ENCODE measurements around the gene CCDC33. TPM values are rescaled to one million over a fixed set of nuclear protein-coding genes. Genes with fewer than 3 reads are reported as not detected.

CCDC33 gene
- total RNA-seq, 4 donors from 2014 or later: 0.13 TPM; not detected in 3

DNA sequence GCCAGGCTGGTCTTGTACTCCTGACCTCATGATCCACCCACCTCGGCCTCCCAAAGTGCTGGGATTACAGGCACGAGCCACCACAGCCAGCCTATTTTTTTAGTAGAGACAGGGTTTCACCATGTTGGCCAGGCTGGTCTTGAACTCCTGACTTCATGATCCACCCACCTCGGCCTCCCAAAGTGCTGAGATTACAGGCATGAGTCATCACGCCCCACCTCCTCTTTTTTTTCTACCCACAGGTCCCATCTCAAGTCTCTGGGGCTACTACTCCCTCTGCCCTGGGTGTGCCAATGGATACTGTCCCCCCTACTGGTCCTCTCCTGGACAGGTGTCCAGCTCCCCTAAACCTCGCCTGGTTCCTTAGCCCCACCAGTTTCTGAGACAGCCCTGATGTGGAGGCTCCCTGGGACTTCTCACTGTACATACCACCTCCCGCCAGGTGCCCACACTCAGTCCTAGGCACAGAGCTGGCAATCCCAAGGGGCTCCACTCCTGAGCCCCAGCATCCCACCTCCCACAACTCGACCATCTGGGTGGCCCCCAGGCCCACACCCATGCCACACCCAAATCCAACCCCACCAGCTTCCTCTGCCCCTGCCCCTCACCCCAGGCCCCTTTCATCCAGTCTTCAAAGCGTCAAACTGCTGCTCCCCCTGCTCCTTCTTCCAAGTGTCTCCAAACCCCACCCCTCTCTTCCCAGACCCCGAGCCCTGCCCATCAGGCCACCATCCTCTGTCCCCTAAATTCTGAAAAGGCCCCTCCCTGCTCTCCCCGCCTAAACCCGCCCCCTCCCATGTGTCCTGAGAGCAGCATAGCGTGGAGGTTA, 144.4 kb downstream of the CCDC33 start:
- intact Hi-C loops (cut with DNase I): loop anchor here (10.0 kb wide), 1 partner anchor 234 kb away; the partner anchor contains the start of gene CLK3
- Histone ChIP-seq H3K27me3 (no peaks in the 10 kb centered on the region), H3K9me3 (no peaks in the 10 kb centered on the region), H3K4me1 (peaks cover 0 to 3% of the 10 kb centered on the region in 2 donors), H3K4me3 (replicated peaks in 1 of 3) (no peak overlapping the region), H3K36me3 (no peaks in the 10 kb centered on the region), H3K27ac (no peak overlapping the region)
- no peak for DNase-seq
- 74 to 79% methylated on average over 12 of the region's 12 CpGs for WGBS, 2 donors
- TF ChIP-seq, protein P1, sequence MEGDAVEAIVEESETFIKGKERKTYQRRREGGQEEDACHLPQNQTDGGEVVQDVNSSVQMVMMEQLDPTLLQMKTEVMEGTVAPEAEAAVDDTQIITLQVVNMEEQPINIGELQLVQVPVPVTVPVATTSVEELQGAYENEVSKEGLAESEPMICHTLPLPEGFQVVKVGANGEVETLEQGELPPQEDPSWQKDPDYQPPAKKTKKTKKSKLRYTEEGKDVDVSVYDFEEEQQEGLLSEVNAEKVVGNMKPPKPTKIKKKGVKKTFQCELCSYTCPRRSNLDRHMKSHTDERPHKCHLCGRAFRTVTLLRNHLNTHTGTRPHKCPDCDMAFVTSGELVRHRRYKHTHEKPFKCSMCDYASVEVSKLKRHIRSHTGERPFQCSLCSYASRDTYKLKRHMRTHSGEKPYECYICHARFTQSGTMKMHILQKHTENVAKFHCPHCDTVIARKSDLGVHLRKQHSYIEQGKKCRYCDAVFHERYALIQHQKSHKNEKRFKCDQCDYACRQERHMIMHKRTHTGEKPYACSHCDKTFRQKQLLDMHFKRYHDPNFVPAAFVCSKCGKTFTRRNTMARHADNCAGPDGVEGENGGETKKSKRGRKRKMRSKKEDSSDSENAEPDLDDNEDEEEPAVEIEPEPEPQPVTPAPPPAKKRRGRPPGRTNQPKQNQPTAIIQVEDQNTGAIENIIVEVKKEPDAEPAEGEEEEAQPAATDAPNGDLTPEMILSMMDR (IDR thresholded peaks at IDR 0.05): no peak
- TF ChIP-seq POLR2A (IDR thresholded peaks at IDR 0.05): no peak

GRCh38 chr15:74381190-74381453, 145.0 kb downstream of the CCDC33 start:
- Histone ChIP-seq H3K27me3 (no peaks in the 10 kb centered on the region), H3K36me3 (no peaks in the 10 kb centered on the region), H3K9me3 (no peaks in the 10 kb centered on the region), H3K4me3 (replicated peaks in 1 of 3) (no peak overlapping the region), H3K4me1 (peaks cover 0 to 3% of the 10 kb centered on the region in 2 donors), H3K27ac (no peak overlapping the region)
- intact Hi-C loops (cut with DNase I): loop anchor here (10.0 kb wide), 1 partner anchor 234 kb away; the partner anchor contains the start of gene CLK3
- TF ChIP-seq, protein P1 (IDR thresholded peaks at IDR 0.05): no peak
- no peak for TF ChIP-seq POLR2A (IDR thresholded peaks at IDR 0.05)
- no peak for DNase-seq
- 64 to 74% methylated on average over 2 of the region's 2 CpGs for WGBS, 2 donors

GRCh38 chr15:74381481-74381880, 145.4 kb downstream of the CCDC33 start:
- WGBS, 2 donors: 67 to 80% methylated on average over 4 to 5 of the region's 5 CpGs
- Histone ChIP-seq H3K36me3 (no peaks in the 10 kb centered on the region), H3K4me1 (peaks cover 0 to 3% of the 10 kb centered on the region in 2 donors), H3K27me3 (no peaks in the 10 kb centered on the region), H3K9me3 (no peaks in the 10 kb centered on the region), H3K27ac (no peak overlapping the region), H3K4me3 (replicated peaks in 1 of 3) (no peak overlapping the region)
- no peak for TF ChIP-seq POLR2A (IDR thresholded peaks at IDR 0.05)
- TF ChIP-seq, protein P1 (IDR thresholded peaks at IDR 0.05): no peak
- DNase-seq: no peak
- intact Hi-C loops (cut with DNase I): loop anchor here (10.0 kb wide), 1 partner anchor 233 kb away; the partner anchor contains the start of gene CLK3

DNA sequence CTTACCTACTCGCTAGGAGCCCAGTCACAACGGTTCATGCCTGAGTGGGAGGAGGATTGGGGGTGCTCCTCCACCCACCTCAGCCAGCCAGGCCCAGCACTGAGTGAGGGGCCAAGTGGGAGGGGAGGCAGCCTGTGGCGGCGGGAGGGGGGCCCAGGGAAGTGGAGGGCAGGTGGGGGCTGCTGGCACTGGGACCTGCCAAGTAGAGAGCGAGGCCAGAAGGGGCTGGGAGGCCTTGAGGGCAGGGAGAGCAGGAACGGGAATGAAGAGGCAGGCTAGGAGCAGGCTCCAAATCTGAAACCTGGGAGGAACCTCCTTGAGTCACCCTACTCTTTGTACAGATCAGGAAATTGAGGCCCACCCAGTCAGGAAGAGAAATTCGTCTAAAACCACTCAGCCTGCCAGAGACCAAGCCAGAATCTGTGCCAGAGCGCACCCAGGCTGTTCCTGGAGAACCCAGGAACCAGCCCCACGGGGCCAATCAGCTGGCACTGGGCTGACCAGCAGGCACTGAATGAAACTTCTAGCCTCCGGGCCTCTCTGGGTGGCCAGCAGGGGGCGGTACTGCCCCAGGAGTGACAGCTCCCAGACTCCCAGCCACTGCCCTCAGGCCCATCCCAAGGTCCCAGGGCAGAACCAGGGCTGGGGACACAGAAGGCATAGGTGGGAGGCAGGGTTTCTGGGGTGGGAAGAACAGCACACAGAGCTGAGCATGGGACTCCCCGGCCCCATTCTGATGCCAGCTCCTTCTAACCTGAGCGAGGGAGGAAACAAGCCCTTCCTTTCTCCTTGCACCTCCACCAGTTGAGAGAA, 146.1 kb downstream of the CCDC33 start:
- TF ChIP-seq POLR2A (IDR thresholded peaks at IDR 0.05): no peak
- TF ChIP-seq, protein P1 (IDR thresholded peaks at IDR 0.05): peak; percentile 57 to 84 (median 76)
- intact Hi-C loops (cut with DNase I): loop anchor here (2.0 to 10.0 kb wide), 2 partner anchors 57 to 233 kb away; partner anchors contain the start of gene CLK3
- H3K27ac ChIP-seq: no peak overlapping the region
- 43 to 47% methylated on average over 9 to 12 of the region's 13 CpGs for WGBS, 2 donors
- DNase-seq: peak; percentile 78 to 80
- H3K36me3 ChIP-seq: no peaks in the 10 kb centered on the region
- no peaks in the 10 kb centered on the region for H3K9me3 ChIP-seq
- no peaks in the 10 kb centered on the region for H3K27me3 ChIP-seq
- no peak overlapping the region for H3K4me3 ChIP-seq (replicated peaks in 1 of 3)
- H3K4me1 ChIP-seq: peaks cover 0 to 3% of the 10 kb centered on the region in 2 donors
